HCT116 (cell line): ENCODE data around the gene RNF152. TPM values are rescaled to one million over a fixed set of nuclear protein-coding genes. Genes with fewer than 3 reads are reported as not detected.

ENCODE experiments used
- ATAC-seq: fragments of 200-7000 bp; cut with Tn5 transposase; 2 replicates; pipeline ENCODE4 v1.9.1; 2020; ENCODE audit warnings: mild to moderate bottlenecking, moderate library complexity
- BruUV-seq: library from RNA; stranded (reverse); fragments of 400-500 nt; replicated peaks from 2 replicates; lab custom pipeline; 2021; lab: Mats Ljungman, UMichigan
- CTCF ChIA-PET: fragments of 300-600 bp; sonication (Branson Sonifier 250); formaldehyde crosslinking; loops from one replicate; lab custom pipeline; 2021; ENCODE audit warnings: antibody characterized with exemption; lab: Charles Lee
- POLR2A ChIA-PET: fragments of 300-600, 350-600 bp; sonication (Branson Sonifier 250); formaldehyde crosslinking; loops from one replicate; lab custom pipeline; 2021; ENCODE audit warnings: antibody characterized with exemption; lab: Charles Lee
- RAD21 ChIA-PET, 2 experiments: fragments of 300-600 bp; sonication (Branson Sonifier 250); formaldehyde crosslinking; loops; one replicate each; lab custom pipeline; 2023; ENCODE audit warnings: low total read pairs in 2 of 2; ENCODE audit not compliant: uncharacterized antibody in 2 of 2, unreplicated experiment in 2 of 2, low non-redundant PET in 1 of 2; lab: Charles Lee
- DNase-seq: peaks from one replicate; pipeline ENCODE4 v3.0.0-alpha.2; 2010; ENCODE audit warnings: low read depth, low spot score
- H2AFZ ChIP-seq: fragments of 200-600 bp; shearing (Covaris generic), sonication (generic); 2 replicates; pipeline ENCODE4 v1.6.1; 2017; ENCODE audit warnings: low read depth, mixed run types, mixed read lengths, antibody characterized with exemption, low read length; ENCODE audit not compliant: poor library complexity, severe bottlenecking
- H3K27ac ChIP-seq: 2 replicates; pipeline ENCODE4 v1.5.1; 2012; ENCODE audit warnings: low read depth, low read length
- H3K27me3 ChIP-seq: fragments of 200-600 bp; sonication (generic); 2 replicates; pipeline ENCODE4 v1.6.1; 2016; ENCODE audit warnings: mixed run types, low read length, mixed read lengths; ENCODE audit not compliant: insufficient read depth
- H3K36me3 ChIP-seq, 2 experiments: fragments of 200-500 bp in 1 of 2; fragments of 200-600 bp in 1 of 2; sonication (Bioruptor generic) in 1 of 2; sonication (generic) in 1 of 2; 2 replicates each; pipeline versions ENCODE4 v1.5.1 to v1.6.1; 2014 to 2016; ENCODE audit warnings: low read length in 2 of 2, inconsistent platforms in 1 of 2, mixed read lengths in 1 of 2, mixed run types in 1 of 2; ENCODE audit not compliant: insufficient read depth in 2 of 2, control insufficient read depth in 1 of 2
- H3K4me1 ChIP-seq, 2 experiments: fragments of 200-600 bp in 1 of 2; sonication (generic) in 1 of 2; 2 replicates each; pipeline versions ENCODE4 v1.5.1 to v1.6.1; 2012 to 2017; ENCODE audit warnings: low read length in 2 of 2, inconsistent platforms in 1 of 2, mild to moderate bottlenecking in 1 of 2, mixed read lengths in 1 of 2, mixed run types in 1 of 2, moderate library complexity in 1 of 2; ENCODE audit not compliant: insufficient read depth in 2 of 2, control insufficient read depth in 1 of 2
- H3K4me2 ChIP-seq: fragments of 200-600 bp; sonication (generic); 2 replicates; pipeline ENCODE4 v1.6.1; 2017; ENCODE audit warnings: mixed run types, low read length, mixed read lengths
- H3K4me3 ChIP-seq, 2 experiments: fragments of 200-600 bp in 1 of 2; sonication (generic) in 1 of 2; replicated peaks in 1 of 2; 2 replicates each; pipeline ENCODE4 v1.5.1; 2011 to 2016; ENCODE audit warnings: low read length in 2 of 2, control low read depth in 1 of 2, low read depth in 1 of 2, mild to moderate bottlenecking in 1 of 2, mixed read lengths in 1 of 2, mixed run types in 1 of 2
- H3K79me2 ChIP-seq: fragments of 200-600 bp; sonication (generic); 2 replicates; pipeline ENCODE4 v1.6.1; 2017; ENCODE audit warnings: mild to moderate bottlenecking, mixed run types, low read length, moderate library complexity, mixed read lengths; ENCODE audit not compliant: insufficient read depth
- H3K9ac ChIP-seq: fragments of 200-600 bp; sonication (generic); 2 replicates; pipeline ENCODE4 v1.6.1; 2016; ENCODE audit warnings: low read length, mixed read lengths
- H3K9me2 ChIP-seq: fragments of 200-600 bp; sonication (generic), shearing (Covaris generic); 2 replicates; pipeline ENCODE4 v1.6.1; 2017; ENCODE audit warnings: mixed run types, mild to moderate bottlenecking, moderate library complexity; ENCODE audit not compliant: insufficient read depth
- H3K9me3 ChIP-seq, 2 experiments: fragments of 200-500 bp in 1 of 2; fragments of 200-600 bp in 1 of 2; sonication (Bioruptor generic) in 1 of 2; sonication (generic) in 1 of 2; 2 replicates each; pipeline ENCODE4 v1.6.1; 2014 to 2017; ENCODE audit warnings: low read length in 2 of 2, mixed read lengths in 2 of 2, inconsistent platforms in 1 of 2, low read depth in 1 of 2, mild to moderate bottlenecking in 1 of 2, mixed run types in 1 of 2, moderate library complexity in 1 of 2; ENCODE audit not compliant: control insufficient read depth in 1 of 2, insufficient read depth in 1 of 2
- H4K20me1 ChIP-seq: fragments of 200-600 bp; sonication (generic), shearing (Covaris generic); 2 replicates; pipeline ENCODE4 v1.6.1; 2017; ENCODE audit warnings: mixed run types, mild to moderate bottlenecking, moderate library complexity; ENCODE audit not compliant: insufficient read depth
- CBX3 ChIP-seq: IDR thresholded peaks from 2 replicates; pipeline ENCODE4 v1.6.1; 2012; ENCODE audit warnings: low read depth
- EGR1 ChIP-seq: IDR thresholded peaks from 2 replicates; pipeline ENCODE4 v1.6.1; 2012; ENCODE audit warnings: low read depth
- ELF1 ChIP-seq: IDR thresholded peaks from 2 replicates; pipeline ENCODE4 v1.6.1; 2012; ENCODE audit warnings: low read depth, borderline replicate concordance
- EZH2phosphoT487 ChIP-seq: fragments of 200-600 bp; IDR thresholded peaks from 2 replicates; pipeline ENCODE4 v1.6.1; 2018; ENCODE audit warnings: antibody characterized with exemption, borderline replicate concordance
- FOSL1 ChIP-seq: IDR thresholded peaks from 2 replicates; pipeline ENCODE4 v1.6.1; 2012; ENCODE audit warnings: low read depth
- POLR2A ChIP-seq: IDR thresholded peaks from 2 replicates; pipeline ENCODE4 v1.7.0; 2011; ENCODE audit warnings: borderline replicate concordance; ENCODE audit not compliant: insufficient read depth, insufficient read length; ENCODE audit errors: extremely low read depth
- RAD21 ChIP-seq: IDR thresholded peaks from 2 replicates; pipeline ENCODE4 v1.6.1; 2012; ENCODE audit warnings: low read depth, mild to moderate bottlenecking
- intact Hi-C: fragments of 100-400 bp; cut with micrococcal nuclease; formaldehyde crosslinking; loops from 2 replicates; pipeline ENCODE4 v1.10.0; 2022
- total RNA-seq: library from RNA; stranded (reverse); gene quantifications from one replicate; pipeline ENCODE4 v1.2.1, GENCODE V29; 2021; ENCODE audit not compliant: unreplicated experiment
- TF ChIP-seq, protein P1 (sequence below): IDR thresholded peaks from 2 replicates; pipeline ENCODE4 v1.6.1; 2012; ENCODE audit warnings: low read depth
- TF ChIP-seq, protein P2 (sequence below): IDR thresholded peaks from 2 replicates; pipeline ENCODE4 v1.6.1; 2011; ENCODE audit warnings: mild to moderate bottlenecking, low read length, moderate library complexity; ENCODE audit not compliant: insufficient replicate concordance; ENCODE audit errors: extremely low read depth

RNF152 gene
- total RNA-seq, 1 experiment from 2014 or later: 0.47 TPM

DNA sequence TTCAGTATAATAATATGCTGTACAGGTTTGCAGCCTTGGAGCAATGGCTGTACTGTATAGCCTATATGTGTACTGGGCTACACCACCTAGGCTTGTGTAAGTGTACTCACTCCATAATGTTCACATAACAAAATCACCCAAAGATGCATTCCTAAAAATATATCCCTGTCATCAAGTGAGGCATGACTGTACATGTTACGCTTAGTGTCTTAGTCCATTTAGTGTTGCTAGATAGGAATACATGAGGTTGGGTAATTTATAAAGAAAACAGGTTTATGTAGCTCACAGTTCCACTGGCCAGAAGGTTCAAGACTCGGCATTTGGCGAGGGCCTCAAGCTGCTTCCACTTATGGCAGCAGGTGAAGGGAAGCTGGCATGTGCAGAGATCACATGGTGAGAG lies 31.4 kb downstream of the RNF152 start:
- no peak overlapping the region for H3K9ac ChIP-seq
- H3K79me2 ChIP-seq: no peaks in the 10 kb centered on the region
- no peaks in the 10 kb centered on the region for H3K36me3 ChIP-seq
- H3K27me3 ChIP-seq: 0 out of 2 replicates have a peak, but pooled peaks cover 5% of the 10 kb centered on the region
- no peaks in the 10 kb centered on the region for H3K9me2 ChIP-seq
- intact Hi-C loops: no loop called here
- ChIA-PET POLR2A (no interaction called here), CTCF (no interaction called here), RAD21 (no interaction called here)
- no TSS peak for BruUV-seq
- ATAC-seq (no peak), DNase-seq (no peak)
- no peaks in the 10 kb centered on the region for H3K9me3 ChIP-seq
- H3K4me2 ChIP-seq: no peak overlapping the region
- no peak overlapping the region for H3K4me3 ChIP-seq
- H3K4me1 ChIP-seq: no peaks in the 10 kb centered on the region
- no peak for TF ChIP-seq POLR2A
- TF ChIP-seq, protein P1, sequence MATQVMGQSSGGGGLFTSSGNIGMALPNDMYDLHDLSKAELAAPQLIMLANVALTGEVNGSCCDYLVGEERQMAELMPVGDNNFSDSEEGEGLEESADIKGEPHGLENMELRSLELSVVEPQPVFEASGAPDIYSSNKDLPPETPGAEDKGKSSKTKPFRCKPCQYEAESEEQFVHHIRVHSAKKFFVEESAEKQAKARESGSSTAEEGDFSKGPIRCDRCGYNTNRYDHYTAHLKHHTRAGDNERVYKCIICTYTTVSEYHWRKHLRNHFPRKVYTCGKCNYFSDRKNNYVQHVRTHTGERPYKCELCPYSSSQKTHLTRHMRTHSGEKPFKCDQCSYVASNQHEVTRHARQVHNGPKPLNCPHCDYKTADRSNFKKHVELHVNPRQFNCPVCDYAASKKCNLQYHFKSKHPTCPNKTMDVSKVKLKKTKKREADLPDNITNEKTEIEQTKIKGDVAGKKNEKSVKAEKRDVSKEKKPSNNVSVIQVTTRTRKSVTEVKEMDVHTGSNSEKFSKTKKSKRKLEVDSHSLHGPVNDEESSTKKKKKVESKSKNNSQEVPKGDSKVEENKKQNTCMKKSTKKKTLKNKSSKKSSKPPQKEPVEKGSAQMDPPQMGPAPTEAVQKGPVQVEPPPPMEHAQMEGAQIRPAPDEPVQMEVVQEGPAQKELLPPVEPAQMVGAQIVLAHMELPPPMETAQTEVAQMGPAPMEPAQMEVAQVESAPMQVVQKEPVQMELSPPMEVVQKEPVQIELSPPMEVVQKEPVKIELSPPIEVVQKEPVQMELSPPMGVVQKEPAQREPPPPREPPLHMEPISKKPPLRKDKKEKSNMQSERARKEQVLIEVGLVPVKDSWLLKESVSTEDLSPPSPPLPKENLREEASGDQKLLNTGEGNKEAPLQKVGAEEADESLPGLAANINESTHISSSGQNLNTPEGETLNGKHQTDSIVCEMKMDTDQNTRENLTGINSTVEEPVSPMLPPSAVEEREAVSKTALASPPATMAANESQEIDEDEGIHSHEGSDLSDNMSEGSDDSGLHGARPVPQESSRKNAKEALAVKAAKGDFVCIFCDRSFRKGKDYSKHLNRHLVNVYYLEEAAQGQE: no peak
- H4K20me1 ChIP-seq: no peaks in the 10 kb centered on the region
- no peak overlapping the region for H3K27ac ChIP-seq
- no peak overlapping the region for H2AFZ ChIP-seq

DNA sequence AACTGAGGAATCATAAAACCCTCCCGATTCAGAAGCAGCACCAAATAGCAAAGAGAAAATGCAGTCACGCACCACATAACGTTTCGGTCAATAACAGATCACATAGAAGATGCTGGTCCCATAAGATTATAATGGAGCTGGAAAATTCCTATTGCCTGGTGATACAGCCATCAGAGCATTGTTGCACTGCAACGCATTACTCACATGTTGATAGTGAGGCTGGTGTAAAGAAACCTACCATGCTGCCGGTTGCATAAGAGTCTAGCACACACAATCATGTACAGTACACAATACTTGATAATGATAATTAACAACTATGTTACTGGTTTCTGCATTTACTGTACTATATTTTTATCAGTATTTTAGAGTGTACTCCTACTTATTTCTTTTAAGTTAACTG lies 32.5 kb downstream of the RNF152 start:
- POLR2A ChIA-PET: no interaction called here
- TF ChIP-seq FOSL1 (no peak), POLR2A (no peak), CBX3 (no peak), EGR1 (no peak), ELF1 (no peak), RAD21 (no peak), EZH2phosphoT487 (no peak)
- TF ChIP-seq, protein P2, sequence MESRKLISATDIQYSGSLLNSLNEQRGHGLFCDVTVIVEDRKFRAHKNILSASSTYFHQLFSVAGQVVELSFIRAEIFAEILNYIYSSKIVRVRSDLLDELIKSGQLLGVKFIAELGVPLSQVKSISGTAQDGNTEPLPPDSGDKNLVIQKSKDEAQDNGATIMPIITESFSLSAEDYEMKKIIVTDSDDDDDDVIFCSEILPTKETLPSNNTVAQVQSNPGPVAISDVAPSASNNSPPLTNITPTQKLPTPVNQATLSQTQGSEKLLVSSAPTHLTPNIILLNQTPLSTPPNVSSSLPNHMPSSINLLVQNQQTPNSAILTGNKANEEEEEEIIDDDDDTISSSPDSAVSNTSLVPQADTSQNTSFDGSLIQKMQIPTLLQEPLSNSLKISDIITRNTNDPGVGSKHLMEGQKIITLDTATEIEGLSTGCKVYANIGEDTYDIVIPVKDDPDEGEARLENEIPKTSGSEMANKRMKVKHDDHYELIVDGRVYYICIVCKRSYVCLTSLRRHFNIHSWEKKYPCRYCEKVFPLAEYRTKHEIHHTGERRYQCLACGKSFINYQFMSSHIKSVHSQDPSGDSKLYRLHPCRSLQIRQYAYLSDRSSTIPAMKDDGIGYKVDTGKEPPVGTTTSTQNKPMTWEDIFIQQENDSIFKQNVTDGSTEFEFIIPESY: no peak
- TF ChIP-seq, protein P1: no peak

More for the DNA sequence above, 32.5 kb downstream of the RNF152 start:
- H4K20me1 ChIP-seq: no peaks in the 10 kb centered on the region
- no peaks in the 10 kb centered on the region for H3K4me1 ChIP-seq
- no peaks in the 10 kb centered on the region for H3K9me2 ChIP-seq
- no peak for DNase-seq
- H3K4me2 ChIP-seq: no peak overlapping the region
- H3K79me2 ChIP-seq: no peaks in the 10 kb centered on the region
- no peak overlapping the region for H3K9ac ChIP-seq
- no peaks in the 10 kb centered on the region for H3K9me3 ChIP-seq
- no peaks in the 10 kb centered on the region for H3K36me3 ChIP-seq
- CTCF ChIA-PET: no interaction called here
- no peak overlapping the region for H3K27ac ChIP-seq
- RAD21 ChIA-PET: no interaction called here
- BruUV-seq: no TSS peak
- no peak overlapping the region for H3K4me3 ChIP-seq
- intact Hi-C loops: no loop called here
- no peak for ATAC-seq
- 0 out of 2 replicates have a peak, but pooled peaks cover 5% of the 10 kb centered on the region for H3K27me3 ChIP-seq
- no peak overlapping the region for H2AFZ ChIP-seq
